Measurements from ENCODE around the gene TSTD1.
A peak's percentile ranks its signal among the peaks of the same experiment; 100 is the strongest.
"Not testable (repeated sequence)": the region's sequence is repeated elsewhere in the genome, so short reads cannot be mapped to it uniquely, and the experiment has no call there.

Gene TSTD1

GRCh38 chr1:161068306-161069234 lies 29.8 kb upstream of the TSTD1 start:
- peak; percentile 67 for DNase-seq

- DNase-seq: no peak
Observed at GRCh38 chr1:161066694-161067093, 27.9 kb upstream of the TSTD1 start.

DNA sequence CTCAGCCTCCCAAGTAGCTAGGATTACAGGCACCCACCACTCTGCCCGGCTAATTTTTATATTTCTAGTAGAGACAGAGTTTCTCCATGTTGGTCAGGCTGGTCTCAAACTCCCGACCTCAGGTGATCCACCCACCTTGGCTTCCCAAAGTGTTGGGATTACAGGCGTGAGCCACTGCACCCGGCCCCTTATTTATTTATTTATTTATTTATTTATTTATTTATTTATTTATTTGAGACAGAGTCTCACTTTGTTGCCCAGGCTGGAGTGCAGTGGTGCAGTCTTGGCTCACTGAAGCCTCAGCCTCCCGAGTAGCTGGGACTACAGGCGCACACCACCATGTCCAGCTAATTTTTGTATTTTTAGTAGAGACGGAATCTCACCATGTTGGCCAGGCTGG lies 26.9 kb upstream of the TSTD1 start:
- not testable (repeated sequence) for DNase-seq

- not testable (repeated sequence) for DNase-seq
Observed at GRCh38 chr1:161063936-161064335, 25.2 kb upstream of the TSTD1 start.

DNA sequence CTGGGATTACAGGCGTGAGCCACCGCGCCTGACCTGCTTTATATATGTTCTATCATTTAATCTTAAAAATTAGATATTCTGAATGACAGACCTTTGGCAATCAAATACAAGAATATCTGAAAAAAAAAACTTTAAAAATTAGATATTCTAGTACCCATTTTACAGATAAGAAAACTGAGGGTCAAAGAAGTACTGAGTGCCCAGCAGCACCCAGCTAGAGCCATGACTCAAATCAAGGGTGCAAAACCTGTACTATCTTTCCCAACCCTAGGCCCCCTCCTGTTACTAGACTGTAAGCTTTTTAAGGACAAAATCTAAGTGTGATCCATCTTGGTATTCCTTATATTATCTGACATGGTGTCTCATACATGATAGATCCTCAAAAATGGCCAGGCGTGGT lies 22.7 kb upstream of the TSTD1 start:
- no peak for DNase-seq

DNA sequence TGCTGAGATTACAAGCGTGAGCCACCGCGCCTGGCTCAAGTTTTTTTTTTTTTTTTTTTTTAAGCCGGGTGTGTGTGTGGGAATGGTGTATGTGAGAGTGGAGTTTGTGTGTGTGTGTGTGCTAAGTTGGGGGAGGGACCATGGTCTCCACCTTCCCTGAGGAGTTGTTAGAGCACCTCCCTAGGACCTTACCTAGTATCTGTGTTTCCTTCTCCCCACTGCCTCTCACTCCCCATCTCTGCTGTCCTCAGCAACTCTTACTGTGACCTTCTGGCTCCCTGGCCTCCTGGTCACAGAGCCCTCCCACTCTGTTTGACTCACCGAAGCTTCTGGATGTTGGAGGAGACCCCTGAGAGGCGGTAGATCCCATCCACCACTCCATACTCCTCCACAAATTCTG lies 20.5 kb upstream of the TSTD1 start:
- DNase-seq: no peak

- DNase-seq: no peak
Observed at GRCh38 chr1:161054805-161055204, 16.0 kb upstream of the TSTD1 start.

GRCh38 chr1:161054232-161054631 lies 15.5 kb upstream of the TSTD1 start:
- DNase-seq: no peak

DNA sequence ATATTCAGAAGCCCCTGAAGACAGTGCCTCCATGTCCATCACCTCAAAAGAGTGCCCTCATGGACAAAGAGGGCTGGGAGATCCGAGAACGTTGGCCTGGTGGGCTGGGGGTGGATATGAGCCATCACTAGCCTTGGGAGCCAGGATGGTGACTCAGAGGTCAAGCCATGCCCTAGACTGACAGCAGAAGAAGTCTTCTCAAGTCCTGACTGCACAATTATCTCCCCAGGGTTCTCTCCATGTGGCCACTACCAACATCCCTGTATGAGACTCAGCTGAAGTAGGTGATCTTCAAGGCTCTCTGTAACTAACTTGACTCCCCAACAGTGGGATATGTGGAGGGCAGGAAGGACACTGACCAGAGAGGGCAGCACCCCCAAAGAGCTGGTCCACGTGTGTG lies 14.1 kb upstream of the TSTD1 start:
- no peak for DNase-seq

- DNase-seq: no peak
Observed at GRCh38 chr1:161051219-161051618, 12.5 kb upstream of the TSTD1 start.

GRCh38 chr1:161048949-161049722 lies 10.4 kb upstream of the TSTD1 start:
- no peak for DNase-seq

- DNase-seq: no peak
Observed at GRCh38 chr1:161047436-161048420, 9.0 kb upstream of the TSTD1 start.

DNA sequence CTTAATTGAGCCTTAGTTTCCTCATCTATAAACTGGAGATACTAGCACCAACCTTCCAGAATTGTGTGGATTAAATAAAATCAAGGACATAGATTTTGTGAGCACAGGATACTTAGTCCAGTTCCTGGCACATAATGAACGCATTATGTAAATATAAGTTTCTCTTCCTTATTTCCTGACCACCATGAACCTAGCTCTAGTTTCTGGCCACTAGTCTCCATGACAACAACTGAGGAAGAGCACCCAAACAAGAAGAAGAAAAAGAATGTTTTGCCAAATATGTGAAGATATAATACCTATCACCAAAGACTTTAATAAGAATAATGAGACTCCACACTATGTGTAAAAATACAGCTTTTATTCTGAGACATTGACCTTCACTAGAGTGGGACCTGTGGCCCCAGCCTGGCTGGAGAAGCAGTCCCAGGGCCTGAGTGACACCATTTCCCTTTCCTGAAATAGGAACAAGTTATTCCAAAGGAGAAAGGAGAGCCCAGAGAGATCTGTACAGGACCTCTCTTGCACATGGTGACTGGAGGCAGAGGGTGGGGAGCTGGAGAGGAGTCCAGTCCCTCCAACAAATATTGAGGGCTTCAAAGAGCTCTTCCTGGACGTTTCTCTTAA lies 8.0 kb upstream of the TSTD1 start:
- DNase-seq: no peak

- peak; percentile 89 for DNase-seq
Observed at GRCh38 chr1:161045736-161046604, 7.2 kb upstream of the TSTD1 start, which contains the start of gene USF1. USF1 (minus strand) TSS chr1:161045977; CDS start chr1:161043275, 2,702 bp downstream.

DNA sequence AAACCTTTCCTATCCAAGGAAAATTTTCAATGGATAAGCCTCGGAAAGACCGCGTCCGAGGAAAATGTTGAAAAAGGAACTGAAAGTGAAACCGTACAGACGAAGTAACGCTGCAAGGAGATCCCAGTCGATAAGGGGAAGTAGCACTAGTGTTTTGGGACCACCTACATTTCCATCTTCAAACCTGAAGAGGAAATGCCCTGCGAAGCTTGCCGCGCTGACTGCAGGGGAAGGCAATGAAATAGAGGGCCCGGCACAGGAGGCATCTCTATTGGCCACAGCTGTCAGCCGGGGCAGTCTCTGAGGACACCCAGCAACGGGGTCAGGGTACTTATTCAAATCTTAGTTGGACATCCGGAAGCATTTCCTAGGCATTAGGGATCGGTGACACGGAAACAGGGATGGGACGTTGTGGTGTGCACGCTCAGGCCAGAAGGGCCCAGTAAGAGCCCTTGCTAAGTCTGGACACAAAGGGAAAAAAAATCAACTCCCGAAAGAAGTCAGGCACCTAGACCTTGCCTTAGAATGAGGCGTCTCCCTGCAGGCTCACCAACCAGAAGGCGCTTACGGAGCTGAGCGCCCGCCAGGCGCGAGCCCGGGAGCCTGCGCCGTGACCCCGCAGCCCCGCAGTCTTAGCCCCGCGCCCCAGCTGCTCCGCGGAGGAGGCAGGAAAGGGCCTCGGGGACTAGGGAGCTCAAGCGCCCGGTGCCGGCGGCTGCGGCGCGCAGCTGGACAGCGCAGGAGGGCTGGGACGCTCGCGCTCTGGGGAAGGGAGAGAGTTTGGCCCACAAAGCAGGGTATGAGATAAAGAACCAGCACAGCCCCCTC lies 6.4 kb upstream of the TSTD1 start:
- peak; percentile 41 for DNase-seq

DNA sequence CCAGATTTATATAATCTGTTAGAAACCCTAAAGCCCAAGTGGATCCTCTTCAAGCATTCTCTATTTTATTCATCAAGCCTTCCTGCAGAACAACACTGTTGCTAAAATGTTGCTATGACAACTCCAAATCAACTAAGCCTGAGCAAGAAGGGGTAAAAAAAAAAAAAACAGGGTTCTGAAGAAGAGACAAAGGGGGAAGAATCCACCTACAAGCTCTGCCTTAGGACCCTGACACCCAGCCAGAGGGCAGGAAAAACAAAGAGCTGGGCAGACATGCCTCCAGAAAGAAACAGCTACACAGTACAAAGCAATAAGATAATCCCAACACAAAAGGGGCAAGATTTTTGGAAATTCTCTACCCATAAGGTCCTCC lies 5.8 kb upstream of the TSTD1 start:
- no peak for DNase-seq

DNA sequence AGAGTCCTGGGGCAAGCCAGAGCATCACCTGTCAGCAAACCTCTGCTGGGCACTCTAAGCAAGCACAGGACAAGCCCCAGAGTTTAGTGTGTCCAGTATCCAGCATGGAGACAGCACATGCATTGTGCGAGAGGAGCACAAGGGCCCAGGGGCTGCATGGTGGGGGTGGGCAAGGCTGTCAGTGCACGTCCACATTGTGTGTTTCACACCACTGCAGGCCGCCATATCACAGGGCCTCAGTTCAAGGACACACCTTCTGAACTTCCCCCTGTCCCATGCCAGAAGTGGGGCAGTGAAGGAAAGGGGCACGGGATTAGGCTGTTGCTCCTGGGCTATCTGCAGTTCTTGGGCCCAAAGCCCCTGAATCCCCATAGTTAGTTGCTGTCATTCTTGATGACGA lies 782 bp upstream of the TSTD1 start:
- no peak for DNase-seq

- DNase-seq: no peak
Observed at GRCh38 chr1:161039154-161039545, 386 bp upstream of the TSTD1 start.

- no peak for DNase-seq
Observed at GRCh38 chr1:161037661-161038522, 872 bp downstream of the TSTD1 start.
